ENCODE measurements around the gene ISL1. TPM values are rescaled to one million over a fixed set of nuclear protein-coding genes. Genes with fewer than 3 reads are reported as not detected.

Gene ISL1
- total and polyA plus RNA-seq, 4 donors = not detected

DNA sequence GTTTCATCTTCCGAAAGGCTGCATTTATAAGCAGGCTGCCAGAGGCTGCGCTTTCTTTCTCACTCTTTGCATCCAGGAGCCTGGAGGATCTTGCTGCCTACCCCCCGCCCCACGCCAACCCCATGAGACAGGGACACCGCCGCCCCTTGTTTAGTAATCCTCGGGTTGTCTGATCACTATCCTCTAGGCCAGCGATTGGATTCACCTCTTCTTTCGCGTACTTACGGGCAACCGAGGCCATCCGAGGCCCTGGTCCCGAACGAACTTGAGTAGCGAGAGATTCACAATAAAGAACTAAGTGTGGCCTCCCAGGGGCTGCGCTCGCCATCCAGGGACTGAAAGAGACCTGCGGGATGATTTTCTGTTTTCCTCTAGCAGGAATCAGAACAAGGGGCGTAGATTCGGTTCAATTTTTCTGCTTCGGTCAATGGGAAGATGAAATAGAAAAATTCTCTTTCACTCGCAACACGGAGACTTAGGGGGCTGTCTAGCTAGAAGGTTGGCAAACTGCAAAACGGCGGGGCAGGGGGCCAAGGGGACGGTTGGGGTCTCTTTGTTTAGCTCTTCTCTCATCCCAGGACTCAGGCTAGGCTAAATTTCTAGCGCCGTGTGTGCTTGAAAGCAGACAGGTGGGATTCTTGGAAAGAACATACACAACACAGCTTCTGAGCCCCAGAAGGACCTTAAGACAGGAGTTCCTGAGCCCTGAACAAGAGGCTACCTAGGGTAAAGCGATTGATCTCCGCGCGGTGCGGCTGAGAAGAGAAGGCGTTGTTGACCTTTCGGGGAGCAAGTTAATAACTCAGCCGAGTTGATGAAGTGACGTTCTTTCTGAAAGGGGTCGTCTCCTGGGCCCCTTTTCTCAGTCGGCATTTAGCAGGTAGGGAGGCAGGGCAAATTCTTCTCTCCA, 5.8 kb upstream of the ISL1 start (continued):
- TF ChIP-seq, protein P1, sequence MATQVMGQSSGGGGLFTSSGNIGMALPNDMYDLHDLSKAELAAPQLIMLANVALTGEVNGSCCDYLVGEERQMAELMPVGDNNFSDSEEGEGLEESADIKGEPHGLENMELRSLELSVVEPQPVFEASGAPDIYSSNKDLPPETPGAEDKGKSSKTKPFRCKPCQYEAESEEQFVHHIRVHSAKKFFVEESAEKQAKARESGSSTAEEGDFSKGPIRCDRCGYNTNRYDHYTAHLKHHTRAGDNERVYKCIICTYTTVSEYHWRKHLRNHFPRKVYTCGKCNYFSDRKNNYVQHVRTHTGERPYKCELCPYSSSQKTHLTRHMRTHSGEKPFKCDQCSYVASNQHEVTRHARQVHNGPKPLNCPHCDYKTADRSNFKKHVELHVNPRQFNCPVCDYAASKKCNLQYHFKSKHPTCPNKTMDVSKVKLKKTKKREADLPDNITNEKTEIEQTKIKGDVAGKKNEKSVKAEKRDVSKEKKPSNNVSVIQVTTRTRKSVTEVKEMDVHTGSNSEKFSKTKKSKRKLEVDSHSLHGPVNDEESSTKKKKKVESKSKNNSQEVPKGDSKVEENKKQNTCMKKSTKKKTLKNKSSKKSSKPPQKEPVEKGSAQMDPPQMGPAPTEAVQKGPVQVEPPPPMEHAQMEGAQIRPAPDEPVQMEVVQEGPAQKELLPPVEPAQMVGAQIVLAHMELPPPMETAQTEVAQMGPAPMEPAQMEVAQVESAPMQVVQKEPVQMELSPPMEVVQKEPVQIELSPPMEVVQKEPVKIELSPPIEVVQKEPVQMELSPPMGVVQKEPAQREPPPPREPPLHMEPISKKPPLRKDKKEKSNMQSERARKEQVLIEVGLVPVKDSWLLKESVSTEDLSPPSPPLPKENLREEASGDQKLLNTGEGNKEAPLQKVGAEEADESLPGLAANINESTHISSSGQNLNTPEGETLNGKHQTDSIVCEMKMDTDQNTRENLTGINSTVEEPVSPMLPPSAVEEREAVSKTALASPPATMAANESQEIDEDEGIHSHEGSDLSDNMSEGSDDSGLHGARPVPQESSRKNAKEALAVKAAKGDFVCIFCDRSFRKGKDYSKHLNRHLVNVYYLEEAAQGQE (IDR thresholded peaks at IDR 0.05) = no peak
- no peak for TF ChIP-seq RXRA (IDR thresholded peaks at IDR 0.05)
- TF ChIP-seq EGR1 (IDR thresholded peaks at IDR 0.05; ENCODE audit: low read depth in 2 of 2) = no peak
- TF ChIP-seq TAF1 (conservative IDR thresholded peaks at IDR 0.05) = no peak

DNA sequence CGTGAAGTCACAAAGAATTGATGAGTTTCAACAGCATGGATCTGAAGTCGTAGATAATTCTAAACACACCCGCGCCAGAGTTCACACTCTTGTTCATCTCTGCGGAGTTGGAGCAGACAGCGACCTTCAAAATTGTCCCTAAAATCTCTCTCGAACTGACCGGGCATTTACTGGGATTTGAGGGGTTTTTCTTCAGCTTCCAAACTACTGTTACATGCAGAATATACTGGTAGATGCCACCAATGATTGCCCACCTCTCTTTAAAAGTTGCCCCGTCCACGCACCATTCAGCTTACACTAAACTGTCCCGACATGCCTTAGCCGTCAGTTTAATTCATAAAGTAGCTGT, 5.2 kb upstream of the ISL1 start:
- WGBS = 8% methylated on average over 12 of the region's 12 CpGs
- H3K9me3 ChIP-seq (ENCODE audit: control insufficient read depth in 4 of 4, low read length in 3 of 4) = peaks cover 0 to 3% (median 1%) of the 10 kb centered on the region in 4 donors
- peaks cover 0 to 24% (median 18%) of the 10 kb centered on the region in 4 donors for H3K4me1 ChIP-seq (ENCODE audit: control insufficient read depth in 4 of 4, insufficient read depth in 4 of 4, low read length in 3 of 4)
- peaks cover 3 to 22% (median 13%) of the 10 kb centered on the region in 4 donors for H3K27me3 ChIP-seq (ENCODE audit: control insufficient read depth in 4 of 4, insufficient read depth in 4 of 4, low read length in 3 of 4)
- H3K27ac ChIP-seq (ENCODE audit: low read depth in 1 of 2, low read length in 2 of 2) = no peak overlapping the region
- TF ChIP-seq GABPA (IDR thresholded peaks at IDR 0.05 in 1 of 2, conservative IDR thresholded peaks at IDR 0.05 in 1 of 2) (no peak), TAF1 (conservative IDR thresholded peaks at IDR 0.05) (no peak), SP1 (IDR thresholded peaks at IDR 0.05) (no peak)
- TF ChIP-seq, protein P2, sequence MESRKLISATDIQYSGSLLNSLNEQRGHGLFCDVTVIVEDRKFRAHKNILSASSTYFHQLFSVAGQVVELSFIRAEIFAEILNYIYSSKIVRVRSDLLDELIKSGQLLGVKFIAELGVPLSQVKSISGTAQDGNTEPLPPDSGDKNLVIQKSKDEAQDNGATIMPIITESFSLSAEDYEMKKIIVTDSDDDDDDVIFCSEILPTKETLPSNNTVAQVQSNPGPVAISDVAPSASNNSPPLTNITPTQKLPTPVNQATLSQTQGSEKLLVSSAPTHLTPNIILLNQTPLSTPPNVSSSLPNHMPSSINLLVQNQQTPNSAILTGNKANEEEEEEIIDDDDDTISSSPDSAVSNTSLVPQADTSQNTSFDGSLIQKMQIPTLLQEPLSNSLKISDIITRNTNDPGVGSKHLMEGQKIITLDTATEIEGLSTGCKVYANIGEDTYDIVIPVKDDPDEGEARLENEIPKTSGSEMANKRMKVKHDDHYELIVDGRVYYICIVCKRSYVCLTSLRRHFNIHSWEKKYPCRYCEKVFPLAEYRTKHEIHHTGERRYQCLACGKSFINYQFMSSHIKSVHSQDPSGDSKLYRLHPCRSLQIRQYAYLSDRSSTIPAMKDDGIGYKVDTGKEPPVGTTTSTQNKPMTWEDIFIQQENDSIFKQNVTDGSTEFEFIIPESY (IDR thresholded peaks at IDR 0.05) = no peak
- no peak overlapping the region for H3K4me3 ChIP-seq (ENCODE audit: low read depth in 1 of 3, low read length in 3 of 3)
- no peak for DNase-seq (ENCODE audit: low spot score)
- H3K36me3 ChIP-seq (ENCODE audit: control insufficient read depth in 4 of 4, insufficient read depth in 3 of 4, low read depth in 1 of 4, low read length in 3 of 4) = no peaks in the 10 kb centered on the region
- no peak overlapping the region for H3K9ac ChIP-seq (ENCODE audit: low read depth in 1 of 2, low read length in 2 of 2)

DNA sequence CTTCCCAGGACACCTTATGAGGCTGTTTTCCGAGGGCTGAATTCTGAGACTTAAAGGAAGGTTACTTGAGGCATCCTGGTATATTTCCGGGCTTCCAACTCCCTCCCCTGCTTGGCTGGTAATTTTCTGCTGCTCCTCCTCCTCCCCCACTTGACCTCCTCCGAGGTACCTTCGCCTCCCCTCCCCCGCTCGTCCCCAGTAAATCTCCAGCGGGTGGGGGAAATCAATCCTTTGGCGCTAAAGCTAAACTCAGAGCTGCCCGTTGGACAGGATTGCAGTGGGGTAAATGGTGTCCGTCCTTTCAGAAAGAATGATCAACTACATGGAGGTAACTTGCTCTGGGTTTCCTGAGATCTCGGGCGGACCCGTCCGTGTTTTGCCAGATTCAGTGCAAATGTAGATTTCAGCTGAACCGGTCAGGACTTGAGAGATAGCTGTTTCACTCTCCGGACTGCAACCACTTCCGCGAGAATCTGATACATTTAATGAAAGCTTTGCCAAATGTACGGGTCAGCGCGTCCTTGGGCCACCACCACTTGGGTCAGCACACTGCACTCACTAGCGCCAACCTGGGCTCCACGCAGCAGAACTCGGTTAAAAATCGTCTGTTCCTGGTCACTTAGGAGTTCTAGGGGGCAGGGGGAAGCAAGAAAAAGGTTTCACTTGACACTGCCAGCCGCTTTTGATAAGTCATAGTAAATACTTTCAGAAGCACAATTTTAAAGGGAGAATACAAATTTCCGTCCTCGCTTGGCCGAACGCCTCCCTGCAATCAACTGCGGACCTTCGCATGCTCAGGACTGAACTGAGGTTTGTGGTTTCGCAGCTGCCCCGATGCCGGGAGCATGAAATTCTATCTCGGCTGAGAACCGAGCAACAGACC, 4.6 kb upstream of the ISL1 start:
- H3K27me3 ChIP-seq (ENCODE audit: control insufficient read depth in 4 of 4, insufficient read depth in 4 of 4, low read length in 3 of 4) = peaks cover 3 to 24% (median 13%) of the 10 kb centered on the region in 4 donors
- peaks cover 0 to 3% (median 1%) of the 10 kb centered on the region in 4 donors for H3K9me3 ChIP-seq (ENCODE audit: control insufficient read depth in 4 of 4, low read length in 3 of 4)
- TF ChIP-seq JUND (IDR thresholded peaks at IDR 0.05) (no peak), TAF1 (conservative IDR thresholded peaks at IDR 0.05) (no peak), HNF4G (IDR thresholded peaks at IDR 0.05) (no peak), YY1 (IDR thresholded peaks at IDR 0.05) (no peak), FOXA2 (IDR thresholded peaks at IDR 0.05) (no peak), FOXA1 (IDR thresholded peaks at IDR 0.05) (no peak), SP1 (IDR thresholded peaks at IDR 0.05) (no peak), HNF4A (conservative IDR thresholded peaks at IDR 0.05) (no peak), NR2F2 (IDR thresholded peaks at IDR 0.05) (no peak), RXRA (IDR thresholded peaks at IDR 0.05) (no peak)
- TF ChIP-seq, protein P3, sequence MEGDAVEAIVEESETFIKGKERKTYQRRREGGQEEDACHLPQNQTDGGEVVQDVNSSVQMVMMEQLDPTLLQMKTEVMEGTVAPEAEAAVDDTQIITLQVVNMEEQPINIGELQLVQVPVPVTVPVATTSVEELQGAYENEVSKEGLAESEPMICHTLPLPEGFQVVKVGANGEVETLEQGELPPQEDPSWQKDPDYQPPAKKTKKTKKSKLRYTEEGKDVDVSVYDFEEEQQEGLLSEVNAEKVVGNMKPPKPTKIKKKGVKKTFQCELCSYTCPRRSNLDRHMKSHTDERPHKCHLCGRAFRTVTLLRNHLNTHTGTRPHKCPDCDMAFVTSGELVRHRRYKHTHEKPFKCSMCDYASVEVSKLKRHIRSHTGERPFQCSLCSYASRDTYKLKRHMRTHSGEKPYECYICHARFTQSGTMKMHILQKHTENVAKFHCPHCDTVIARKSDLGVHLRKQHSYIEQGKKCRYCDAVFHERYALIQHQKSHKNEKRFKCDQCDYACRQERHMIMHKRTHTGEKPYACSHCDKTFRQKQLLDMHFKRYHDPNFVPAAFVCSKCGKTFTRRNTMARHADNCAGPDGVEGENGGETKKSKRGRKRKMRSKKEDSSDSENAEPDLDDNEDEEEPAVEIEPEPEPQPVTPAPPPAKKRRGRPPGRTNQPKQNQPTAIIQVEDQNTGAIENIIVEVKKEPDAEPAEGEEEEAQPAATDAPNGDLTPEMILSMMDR (IDR thresholded peaks at IDR 0.05; ENCODE audit: low read depth, low read length, missing input control) = no peak
- TF ChIP-seq, protein P2 (IDR thresholded peaks at IDR 0.05) = no peak
- TF ChIP-seq, protein P4, sequence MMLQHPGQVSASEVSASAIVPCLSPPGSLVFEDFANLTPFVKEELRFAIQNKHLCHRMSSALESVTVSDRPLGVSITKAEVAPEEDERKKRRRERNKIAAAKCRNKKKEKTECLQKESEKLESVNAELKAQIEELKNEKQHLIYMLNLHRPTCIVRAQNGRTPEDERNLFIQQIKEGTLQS (IDR thresholded peaks at IDR 0.05) = no peak
- peaks cover 0 to 26% (median 24%) of the 10 kb centered on the region in 4 donors for H3K4me1 ChIP-seq (ENCODE audit: control insufficient read depth in 4 of 4, insufficient read depth in 4 of 4, low read length in 3 of 4)
- H3K4me3 ChIP-seq (ENCODE audit: low read depth in 1 of 3, low read length in 3 of 3) = peak overlapping the region in 2 of 3 donors; percentile 11 to 14
- no peak overlapping the region for H3K9ac ChIP-seq (ENCODE audit: low read depth in 1 of 2, low read length in 2 of 2)
- DNase-seq (ENCODE audit: low spot score) = no peak
- no peaks in the 10 kb centered on the region for H3K36me3 ChIP-seq (ENCODE audit: control insufficient read depth in 4 of 4, insufficient read depth in 3 of 4, low read depth in 1 of 4, low read length in 3 of 4)
- 4% methylated on average over 37 of the region's 37 CpGs for WGBS
- no peak overlapping the region for H3K27ac ChIP-seq (ENCODE audit: low read depth in 1 of 2, low read length in 2 of 2)
